Body of pancreas (tissue), 4 donors: Measurements from ENCODE around the gene ATRN. TPM values are rescaled to one million over a fixed set of nuclear protein-coding genes. Genes with fewer than 3 reads are reported as not detected.

Source experiments
- ATAC-seq: fragments of 150-250 bp; one replicate; pipeline ENCODE4 v1.9.1; 2016
- DNase-seq, 4 donors: peaks; one replicate each; pipeline ENCODE4 v3.0.0-alpha.2; 2019
- H3K27ac ChIP-seq, 4 donors: fragments of 200-600 bp; sonication (generic); 1 replicate in 3 of 4; 2 replicates in 1 of 4; pipeline versions ENCODE4 v1.5.1 to v1.6.1; 2016 to 2019; ENCODE audit warnings: mild to moderate bottlenecking in 1 of 4, mixed read lengths in 1 of 4, moderate library complexity in 1 of 4
- H3K27me3 ChIP-seq, 2 donors: fragments of 200-600 bp; sonication (generic); one replicate each; pipeline ENCODE4 v1.6.0; 2016; ENCODE audit warnings: mild to moderate bottlenecking in 1 of 2
- H3K36me3 ChIP-seq, 2 donors: fragments of 200-600 bp; sonication (generic); replicated peaks in 1 of 2; 2 replicates each; pipeline ENCODE4 v1.5.1; 2016; ENCODE audit warnings: low read depth in 2 of 2; ENCODE audit not compliant: insufficient read depth in 1 of 2
- H3K4me1 ChIP-seq: fragments of 200-600 bp; sonication (generic); one replicate; pipeline ENCODE4 v1.6.0; 2016
- H3K4me3 ChIP-seq, 2 donors: fragments of 200-600 bp; sonication (generic); 1 replicate in 1 of 2; 2 replicates in 1 of 2; pipeline ENCODE4 v1.5.1; 2016 to 2019
- H3K9me3 ChIP-seq, 3 donors: fragments of 200-600 bp; sonication (generic); 1 replicate in 2 of 3; 2 replicates in 1 of 3; pipeline ENCODE4 v1.5.1; 2016
- POLR2A ChIP-seq, 3 donors: fragments of 450-650 bp; IDR thresholded peaks; one replicate each; pipeline ENCODE4 v1.6.1; 2016; ENCODE audit warnings: antibody characterized with exemption in 3 of 3, mild to moderate bottlenecking in 2 of 3
- WGBS, 2 donors: methylation state at CpG; one replicate each; pipeline ENCODE4 v1.1.5; 2017; 5-methylcytosine and 5-hydroxymethylcytosine counted together
- intact Hi-C: fragments of 100-400 bp; cut with DNase I; formaldehyde crosslinking; loops from one replicate; pipeline ENCODE4 v1.15.1; 2023
- total RNA-seq, 2 donors: library from RNA; depleted of rRNA; stranded (reverse); fragments of >200 nt; gene quantifications; one replicate each; pipeline ENCODE4 v1.1.0, GENCODE V29; 2016
- TF ChIP-seq, protein P1 (sequence below), 7 experiments: fragments of 450-650 bp in 4 of 7; fragments of 200-600 bp in 3 of 7; sonication (generic) in 3 of 7; IDR thresholded peaks; one replicate each; pipeline ENCODE4 v1.5.1; 2016 to 2019; ENCODE audit warnings: antibody characterized with exemption in 7 of 7

Gene ATRN
- total RNA-seq, 2 donors from 2014 or later: 17.6 to 18.8 TPM

DNA sequence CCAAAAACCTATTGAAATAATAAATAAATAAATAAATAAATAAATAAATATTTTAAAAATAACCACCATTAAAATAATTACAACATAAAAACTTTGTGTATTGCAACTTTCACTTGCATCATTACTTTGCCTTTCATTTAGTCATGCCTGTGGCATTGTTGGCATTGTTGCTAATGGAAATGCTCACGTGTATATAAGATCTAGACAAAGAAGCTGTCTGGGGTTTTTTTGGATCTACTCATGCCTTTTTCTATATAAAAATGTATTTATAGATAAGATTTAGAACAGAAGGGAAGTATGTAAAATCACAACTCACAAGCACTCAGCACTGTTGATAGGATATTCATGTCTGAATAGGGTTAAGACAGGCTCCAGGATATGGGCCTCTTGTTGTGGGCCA lies 164.5 kb downstream of the ATRN start:
- peaks cover 0 to 3% of the 10 kb centered on the region in 2 donors for H3K36me3 ChIP-seq
- 83 to 90% methylated on average over 1 of the region's 1 CpG for WGBS, 2 donors
- DNase-seq: no peak
- intact Hi-C loops: no loop called here
- no peaks in the 10 kb centered on the region for H3K9me3 ChIP-seq
- H3K27ac ChIP-seq: no peak overlapping the region
- TF ChIP-seq, protein P1, sequence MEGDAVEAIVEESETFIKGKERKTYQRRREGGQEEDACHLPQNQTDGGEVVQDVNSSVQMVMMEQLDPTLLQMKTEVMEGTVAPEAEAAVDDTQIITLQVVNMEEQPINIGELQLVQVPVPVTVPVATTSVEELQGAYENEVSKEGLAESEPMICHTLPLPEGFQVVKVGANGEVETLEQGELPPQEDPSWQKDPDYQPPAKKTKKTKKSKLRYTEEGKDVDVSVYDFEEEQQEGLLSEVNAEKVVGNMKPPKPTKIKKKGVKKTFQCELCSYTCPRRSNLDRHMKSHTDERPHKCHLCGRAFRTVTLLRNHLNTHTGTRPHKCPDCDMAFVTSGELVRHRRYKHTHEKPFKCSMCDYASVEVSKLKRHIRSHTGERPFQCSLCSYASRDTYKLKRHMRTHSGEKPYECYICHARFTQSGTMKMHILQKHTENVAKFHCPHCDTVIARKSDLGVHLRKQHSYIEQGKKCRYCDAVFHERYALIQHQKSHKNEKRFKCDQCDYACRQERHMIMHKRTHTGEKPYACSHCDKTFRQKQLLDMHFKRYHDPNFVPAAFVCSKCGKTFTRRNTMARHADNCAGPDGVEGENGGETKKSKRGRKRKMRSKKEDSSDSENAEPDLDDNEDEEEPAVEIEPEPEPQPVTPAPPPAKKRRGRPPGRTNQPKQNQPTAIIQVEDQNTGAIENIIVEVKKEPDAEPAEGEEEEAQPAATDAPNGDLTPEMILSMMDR (IDR thresholded peaks at IDR 0.05): no peak
- no peak for TF ChIP-seq POLR2A (IDR thresholded peaks at IDR 0.05)
- ATAC-seq: no peak
- no peaks in the 10 kb centered on the region for H3K27me3 ChIP-seq
- peaks cover 27% of the 10 kb centered on the region for H3K4me1 ChIP-seq
- no peak overlapping the region for H3K4me3 ChIP-seq

DNA sequence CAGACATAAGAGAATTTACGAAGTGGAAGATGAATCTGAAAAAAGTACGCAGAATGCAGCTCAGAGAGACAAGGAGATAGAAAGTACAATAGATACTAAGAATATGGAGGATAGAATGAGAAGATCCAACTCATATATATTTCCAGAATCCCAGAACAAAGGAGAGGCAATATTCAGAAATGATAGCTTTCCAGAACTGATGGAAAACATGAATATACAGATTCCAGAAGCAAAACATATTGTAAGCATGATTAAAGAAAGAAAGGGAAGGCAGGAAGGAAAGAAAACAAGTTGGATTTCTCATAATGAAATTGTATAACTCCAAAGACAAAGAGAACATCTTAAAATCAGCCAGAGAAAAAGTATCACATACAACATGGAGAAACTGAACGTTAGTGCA lies 169.4 kb downstream of the ATRN start:
- 77 to 94% methylated on average over 3 of the region's 3 CpGs for WGBS, 2 donors
- Histone ChIP-seq H3K9me3 (no peaks in the 10 kb centered on the region), H3K4me1 (no peaks in the 10 kb centered on the region), H3K4me3 (no peak overlapping the region), H3K27ac (no peak overlapping the region), H3K27me3 (no peaks in the 10 kb centered on the region), H3K36me3 (peaks cover 5 to 10% of the 10 kb centered on the region in 2 donors)
- intact Hi-C loops: no loop called here
- DNase-seq (no peak), ATAC-seq (no peak)
- no peak for TF ChIP-seq POLR2A (IDR thresholded peaks at IDR 0.05)
- TF ChIP-seq, protein P1 (IDR thresholded peaks at IDR 0.05): no peak

- Histone ChIP-seq H3K4me3 (no peak overlapping the region), H3K27me3 (no peaks in the 10 kb centered on the region), H3K36me3 (peaks cover 5 to 12% of the 10 kb centered on the region in 2 donors), H3K27ac (no peak overlapping the region), H3K4me1 (no peaks in the 10 kb centered on the region), H3K9me3 (no peaks in the 10 kb centered on the region)
- 88 to 92% methylated on average over 15 to 20 of the region's 20 CpGs for WGBS, 2 donors
- DNase-seq (no peak), ATAC-seq (no peak)
- TF ChIP-seq, protein P1 (IDR thresholded peaks at IDR 0.05): no peak
- TF ChIP-seq POLR2A (IDR thresholded peaks at IDR 0.05): no peak
- intact Hi-C loops: no loop called here
Observed at GRCh38 chr20:3645309-3646066, 174.7 kb downstream of the ATRN start.

DNA sequence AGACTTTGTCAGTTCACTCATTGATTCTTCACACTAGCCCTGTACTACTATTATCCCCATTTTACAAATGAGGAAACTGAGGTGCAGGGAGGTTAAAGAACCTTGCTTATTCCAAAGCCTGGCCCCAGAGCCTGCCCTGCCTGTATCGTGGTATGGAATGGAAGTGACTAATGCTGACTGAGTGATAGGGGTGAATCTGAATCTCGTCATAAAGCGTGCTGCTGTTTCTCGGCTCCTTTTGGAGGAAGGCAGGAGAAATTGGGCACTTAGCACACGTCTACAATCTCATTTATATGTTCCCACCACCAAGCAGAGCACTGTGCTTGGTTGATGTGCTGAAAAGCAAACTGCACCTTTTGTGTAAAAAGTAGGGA lies 175.2 kb downstream of the ATRN start:
- intact Hi-C loops: no loop called here
- Histone ChIP-seq H3K9me3 (no peaks in the 10 kb centered on the region), H3K36me3 (peaks cover 5 to 12% of the 10 kb centered on the region in 2 donors), H3K27ac (no peak overlapping the region), H3K27me3 (no peaks in the 10 kb centered on the region), H3K4me1 (peaks cover under 1% of the 10 kb centered on the region), H3K4me3 (no peak overlapping the region)
- TF ChIP-seq POLR2A (IDR thresholded peaks at IDR 0.05): no peak
- TF ChIP-seq, protein P1 (IDR thresholded peaks at IDR 0.05): no peak
- ATAC-seq (no peak), DNase-seq (no peak)
- WGBS, 2 donors: 80 to 96% methylated on average over 5 of the region's 5 CpGs

DNA sequence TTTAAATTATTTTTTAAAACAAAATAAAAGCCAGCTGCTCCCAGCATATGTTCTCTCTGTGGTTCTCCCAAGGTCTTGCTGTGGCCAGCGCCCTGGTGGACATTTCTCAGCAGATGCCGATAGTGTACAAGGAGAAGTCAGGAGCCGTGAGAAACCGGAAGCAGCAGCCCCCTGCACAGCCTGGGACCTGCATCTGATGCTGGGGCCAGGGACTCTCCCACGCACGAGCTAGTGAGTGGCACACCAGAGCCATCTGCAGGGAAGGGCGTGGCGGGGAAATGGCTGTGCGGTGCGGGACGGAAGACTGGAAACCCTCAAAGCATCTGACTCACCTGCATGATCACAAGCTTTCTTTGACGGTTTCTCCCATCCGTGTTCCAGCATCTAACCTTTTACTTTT lies 175.8 kb downstream of the ATRN start:
- H3K27me3 ChIP-seq: no peaks in the 10 kb centered on the region
- no peak for DNase-seq
- H3K4me3 ChIP-seq: no peak overlapping the region
- TF ChIP-seq, protein P1 (IDR thresholded peaks at IDR 0.05): no peak
- no peak for TF ChIP-seq POLR2A (IDR thresholded peaks at IDR 0.05)
- H3K9me3 ChIP-seq: no peaks in the 10 kb centered on the region
- 95 to 97% methylated on average over 12 to 13 of the region's 13 CpGs for WGBS, 2 donors
- H3K4me1 ChIP-seq: peaks cover 7% of the 10 kb centered on the region
- intact Hi-C loops: no loop called here
- H3K36me3 ChIP-seq: peaks cover 5 to 12% of the 10 kb centered on the region in 2 donors
- no peak overlapping the region for H3K27ac ChIP-seq
- ATAC-seq: no peak
